AG09309 (cell line): ENCODE measurements around the gene MAP1B.
A peak's percentile ranks its signal among the peaks of the same experiment; 100 is the strongest.

Experiments
- DNase-seq: peaks from one replicate; pipeline ENCODE4 v3.0.0-alpha.2; 2010; ENCODE audit warnings: low read depth
- H3K4me3 ChIP-seq: 2 replicates; pipeline ENCODE4 v1.5.1; 2011; ENCODE audit warnings: mild to moderate bottlenecking, low read depth, low read length, moderate library complexity; ENCODE audit not compliant: control insufficient read depth
- CTCF ChIP-seq: IDR thresholded peaks from 2 replicates; pipeline ENCODE4 v1.5.1; 2011; ENCODE audit warnings: mild to moderate bottlenecking, low read depth, low read length, inconsistent platforms; ENCODE audit not compliant: insufficient read depth, control insufficient read depth; ENCODE audit errors: missing control alignments

MAP1B gene

GRCh38 chr5:72145348-72145747, 38.1 kb downstream of the MAP1B start:
- no peak for TF ChIP-seq CTCF
- no peak for DNase-seq
- H3K4me3 ChIP-seq = no peak overlapping the region

GRCh38 chr5:72146056-72146455, 38.8 kb downstream of the MAP1B start:
- DNase-seq = no peak
- no peak overlapping the region for H3K4me3 ChIP-seq
- no peak for TF ChIP-seq CTCF

GRCh38 chr5:72147569-72147968, 40.3 kb downstream of the MAP1B start:
- no peak for DNase-seq

GRCh38 chr5:72149742-72150141, 42.5 kb downstream of the MAP1B start:
- no peak overlapping the region for H3K4me3 ChIP-seq
- TF ChIP-seq CTCF = peak; percentile 20
- no peak for DNase-seq

More at GRCh38 chr5:72147569-72147968, 40.3 kb downstream of the MAP1B start:
- TF ChIP-seq CTCF = no peak
- no peak overlapping the region for H3K4me3 ChIP-seq

- no peak overlapping the region for H3K4me3 ChIP-seq
- no peak for TF ChIP-seq CTCF
- DNase-seq = no peak
Observed at GRCh38 chr5:72151169-72151568, 43.9 kb downstream of the MAP1B start.

GRCh38 chr5:72151646-72152045, 44.4 kb downstream of the MAP1B start:
- DNase-seq = no peak
- TF ChIP-seq CTCF = no peak

GRCh38 chr5:72152545-72152944, 45.3 kb downstream of the MAP1B start:
- DNase-seq = peak; percentile 66

More at GRCh38 chr5:72151646-72152045, 44.4 kb downstream of the MAP1B start:
- H3K4me3 ChIP-seq = no peak overlapping the region

More at GRCh38 chr5:72152545-72152944, 45.3 kb downstream of the MAP1B start:
- H3K4me3 ChIP-seq = no peak overlapping the region
- no peak for TF ChIP-seq CTCF
